ENCODE measurements around the gene NELL2.

The NELL2 gene

DNA sequence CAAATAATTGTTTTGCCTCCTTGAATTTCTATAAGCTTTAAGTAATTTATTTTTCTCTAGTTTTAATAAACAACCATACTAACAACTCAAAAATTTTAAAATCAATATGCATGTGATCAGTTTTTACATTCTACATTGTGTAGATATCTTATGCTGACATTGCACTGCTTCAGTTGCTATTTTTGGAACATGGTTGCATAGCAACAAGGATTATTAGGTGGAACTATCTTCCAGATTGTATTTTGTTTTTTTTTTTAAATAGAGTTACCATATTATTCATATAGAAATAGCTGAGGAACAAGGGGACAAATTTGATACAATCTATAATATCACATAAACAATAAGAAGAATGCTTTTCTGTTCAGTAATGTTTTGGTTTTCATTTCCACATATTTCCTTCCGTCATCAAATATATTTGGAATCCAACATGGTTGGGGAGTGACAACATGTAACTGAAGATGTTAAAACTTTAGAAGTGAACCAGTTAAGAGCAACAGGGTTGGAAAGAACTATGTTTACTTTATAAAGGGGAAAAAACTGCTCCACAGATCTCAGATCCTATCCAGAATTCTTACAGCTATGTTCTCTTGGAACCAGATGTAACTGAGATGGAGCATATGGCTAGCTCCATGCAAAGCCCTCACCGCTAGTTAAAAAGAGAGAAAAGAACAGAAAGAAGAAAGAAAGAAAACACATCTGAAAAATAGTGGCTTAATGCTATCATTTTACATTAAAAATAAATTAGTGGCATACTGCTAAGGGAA, 235.5 kb downstream of the NELL2 start:
- DNase-seq (ENCODE audit: extremely low spot score, insufficient read length, low read depth): no peak
- no peak for FAIRE-seq

DNA sequence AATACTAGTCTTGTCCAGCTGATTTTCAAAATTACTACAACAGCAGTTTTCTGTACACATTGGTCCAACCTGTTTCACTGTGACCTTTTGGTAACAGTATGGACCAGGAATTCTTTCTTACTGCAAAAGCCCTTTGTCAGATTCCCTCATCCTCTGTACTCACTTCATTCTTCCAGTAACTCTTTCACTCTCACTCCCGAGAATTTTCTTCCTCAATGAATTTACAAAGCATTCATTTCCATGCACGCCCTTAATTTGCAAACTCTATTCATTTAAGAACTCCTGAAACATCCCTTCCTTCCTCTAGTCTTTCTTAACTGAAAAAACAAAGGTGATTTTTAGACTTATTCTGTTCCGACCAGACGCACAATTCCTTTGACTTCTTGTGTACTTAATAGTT, 238.2 kb downstream of the NELL2 start:
- no peak for DNase-seq (ENCODE audit: extremely low spot score, insufficient read length, low read depth)
- no peak for FAIRE-seq

DNA sequence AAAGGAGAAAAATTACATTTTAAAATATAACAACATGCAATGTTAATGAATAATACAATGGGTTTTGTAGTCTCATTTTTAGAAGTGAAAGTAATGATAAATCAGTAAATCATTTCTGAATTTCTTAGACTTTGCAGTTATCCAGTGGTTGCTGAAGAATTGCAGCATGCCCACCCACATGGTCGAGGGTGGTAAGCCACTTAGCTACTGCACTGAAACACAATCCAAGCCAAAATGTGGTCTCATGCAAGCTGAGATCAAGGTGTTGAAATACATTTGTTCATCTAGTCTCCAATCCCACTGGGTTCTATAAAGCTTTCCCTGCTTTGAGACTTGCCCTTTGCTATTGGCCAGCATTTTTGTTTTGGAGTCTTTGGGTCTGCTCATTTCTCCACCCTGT, 247.9 kb downstream of the NELL2 start:
- no peak for FAIRE-seq
- no peak for DNase-seq (ENCODE audit: extremely low spot score, insufficient read length, low read depth)

DNA sequence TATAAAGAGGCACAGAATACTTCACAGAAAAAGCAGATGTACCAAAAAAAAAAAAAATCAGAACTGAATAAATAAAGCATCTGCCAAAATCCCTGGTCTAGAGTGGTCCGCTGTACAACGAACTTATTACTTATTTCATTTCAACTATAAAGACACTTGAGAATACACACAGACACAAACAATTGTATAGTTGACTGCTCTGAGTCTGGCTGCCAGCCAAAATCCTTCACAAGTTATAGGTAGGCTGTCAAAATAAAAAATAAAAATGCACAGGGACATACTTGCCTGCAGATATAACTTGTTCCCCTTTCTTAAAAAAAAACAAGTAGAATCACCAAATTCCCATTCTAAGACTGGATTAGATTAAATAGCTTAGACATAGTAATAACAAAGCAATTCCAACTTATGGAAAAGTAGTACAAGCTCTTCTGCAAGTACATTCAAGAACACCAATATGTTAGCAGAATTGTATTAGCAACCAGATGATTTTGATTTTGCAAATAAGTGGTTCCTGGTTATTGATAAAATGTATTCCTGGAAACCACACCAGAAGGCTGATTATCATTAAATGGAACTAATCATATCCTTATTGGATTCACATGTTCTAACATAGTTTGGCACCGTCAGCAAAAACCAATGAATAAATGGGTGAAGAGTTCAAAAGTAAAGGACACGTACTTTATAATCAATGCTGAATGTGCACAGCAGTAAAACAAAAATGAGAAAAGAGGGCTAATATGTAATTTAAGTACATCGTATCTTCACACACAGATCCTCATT, 248.5 kb downstream of the NELL2 start:
- no peak for DNase-seq (ENCODE audit: extremely low spot score, insufficient read length, low read depth)
- FAIRE-seq: no peak

DNA sequence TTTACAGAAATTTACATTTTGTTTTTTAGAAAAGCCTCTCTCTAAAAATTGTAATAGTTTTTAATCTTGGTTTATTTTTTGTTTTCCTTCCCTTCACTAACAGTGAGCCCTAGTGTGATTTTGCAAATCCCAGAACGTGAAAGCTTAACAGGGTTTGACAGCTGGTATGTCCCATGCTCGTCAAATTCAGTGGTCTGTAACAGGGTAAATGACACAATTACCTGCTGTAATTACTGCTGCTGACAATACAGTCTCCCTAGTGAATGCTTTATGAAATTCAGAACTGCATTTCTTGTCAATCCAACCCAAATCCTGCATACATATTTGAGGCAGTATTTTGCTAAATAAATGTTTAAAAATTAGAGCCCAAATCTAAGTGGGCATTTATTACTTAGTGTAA, 249.2 kb downstream of the NELL2 start:
- DNase-seq (ENCODE audit: extremely low spot score, insufficient read length, low read depth) (no peak), FAIRE-seq (no peak)

DNA sequence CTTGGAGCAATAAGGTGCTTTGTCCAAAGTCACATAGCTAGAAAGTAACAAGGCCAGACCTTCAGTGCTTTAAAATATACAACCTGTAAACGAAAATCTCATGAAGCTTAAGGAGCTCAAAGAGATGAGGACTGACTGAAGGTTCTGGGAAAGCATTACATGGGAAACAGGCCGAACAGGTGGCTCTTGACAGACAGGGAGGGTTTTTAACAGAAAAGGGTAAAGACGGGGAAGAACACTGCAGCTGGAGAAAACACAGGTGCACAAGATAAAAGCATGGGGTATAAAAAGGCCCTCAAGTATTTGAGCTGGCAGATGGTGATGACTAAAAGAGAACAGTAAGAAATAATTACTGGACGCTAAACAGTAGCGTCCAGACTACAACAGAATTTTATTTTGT, 257.2 kb downstream of the NELL2 start:
- no peak for FAIRE-seq
- no peak for DNase-seq (ENCODE audit: extremely low spot score, insufficient read length, low read depth)

DNA sequence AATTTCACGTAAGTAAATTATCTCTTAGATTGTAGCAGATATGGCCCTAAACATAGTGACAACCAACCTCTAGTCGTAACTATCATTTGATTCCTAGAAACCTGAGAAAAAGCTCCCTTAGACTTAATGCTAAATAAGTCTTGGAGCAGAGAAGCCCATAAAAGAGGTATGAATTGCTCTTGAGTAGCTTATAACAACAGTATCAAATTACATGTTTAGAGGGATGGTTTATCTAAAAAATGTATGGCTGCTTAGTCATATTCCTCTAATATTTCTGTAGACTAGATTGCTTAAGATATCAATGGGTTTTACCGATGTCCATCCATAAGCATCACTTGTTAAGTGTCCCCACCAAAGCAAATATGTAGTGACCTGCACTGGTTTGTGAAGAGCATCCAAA, 259.7 kb downstream of the NELL2 start:
- FAIRE-seq (no peak), DNase-seq (ENCODE audit: extremely low spot score, insufficient read length, low read depth) (no peak)

DNA sequence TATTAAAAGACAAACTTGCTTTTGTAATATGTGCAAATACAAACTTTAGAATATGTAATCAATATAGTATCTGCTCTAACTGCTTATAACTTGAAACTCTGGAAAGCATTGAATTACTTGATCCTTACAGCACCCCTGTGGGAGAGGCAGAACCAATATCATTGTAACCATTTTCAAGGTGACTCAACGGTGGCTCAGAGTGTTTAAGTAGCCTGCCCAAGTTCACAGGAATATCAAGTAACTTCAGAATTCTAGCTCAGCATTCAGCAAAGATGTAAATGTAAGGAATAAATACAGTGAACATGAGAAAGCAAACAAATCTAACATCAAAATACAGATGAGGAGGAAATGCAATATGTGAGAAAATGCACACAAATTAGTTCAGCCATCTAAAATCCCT, 264.6 kb downstream of the NELL2 start:
- DNase-seq (ENCODE audit: extremely low spot score, insufficient read length, low read depth): no peak
- no peak for FAIRE-seq

DNA sequence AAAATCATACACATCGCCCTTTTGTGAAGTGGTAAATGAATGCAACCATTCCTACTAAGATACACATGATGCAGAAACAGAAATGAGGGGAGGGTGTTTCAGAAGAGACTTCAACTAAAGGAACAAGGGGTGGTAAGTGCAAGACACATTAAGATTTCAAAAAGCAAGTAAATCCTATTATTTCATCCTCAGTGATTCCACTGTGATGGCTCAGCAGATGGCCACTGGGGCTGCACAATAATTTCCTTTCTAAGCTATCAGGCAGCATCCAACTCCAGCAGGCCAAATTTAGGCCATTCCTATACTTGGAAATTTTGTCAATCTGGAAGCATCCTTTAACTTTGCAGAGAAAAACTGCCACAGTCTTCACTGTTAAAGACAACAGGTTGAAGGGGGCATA, 272.4 kb downstream of the NELL2 start:
- FAIRE-seq: no peak
- no peak for DNase-seq (ENCODE audit: extremely low spot score, insufficient read length, low read depth)

DNA sequence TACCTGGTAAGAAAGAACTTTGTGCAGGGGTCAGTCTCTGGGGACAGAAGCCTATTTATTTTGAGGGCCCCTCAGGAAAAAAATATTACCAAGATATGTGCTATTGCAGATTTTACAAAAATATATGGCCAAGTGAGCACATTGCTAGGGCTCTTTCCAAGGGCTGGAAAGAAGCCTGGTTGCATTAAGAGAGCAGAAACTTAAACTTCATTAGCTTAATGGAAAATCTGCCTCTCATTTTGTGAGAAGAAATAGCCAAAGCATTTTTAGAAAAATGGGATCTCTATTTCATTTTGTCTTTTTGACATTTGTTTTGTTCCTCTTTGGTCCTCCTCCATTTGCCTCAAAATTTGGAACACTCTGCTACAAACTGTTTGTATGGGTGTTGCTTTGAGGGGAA, 283.5 kb downstream of the NELL2 start:
- DNase-seq (ENCODE audit: extremely low spot score, insufficient read length, low read depth) (no peak), FAIRE-seq (no peak)

DNA sequence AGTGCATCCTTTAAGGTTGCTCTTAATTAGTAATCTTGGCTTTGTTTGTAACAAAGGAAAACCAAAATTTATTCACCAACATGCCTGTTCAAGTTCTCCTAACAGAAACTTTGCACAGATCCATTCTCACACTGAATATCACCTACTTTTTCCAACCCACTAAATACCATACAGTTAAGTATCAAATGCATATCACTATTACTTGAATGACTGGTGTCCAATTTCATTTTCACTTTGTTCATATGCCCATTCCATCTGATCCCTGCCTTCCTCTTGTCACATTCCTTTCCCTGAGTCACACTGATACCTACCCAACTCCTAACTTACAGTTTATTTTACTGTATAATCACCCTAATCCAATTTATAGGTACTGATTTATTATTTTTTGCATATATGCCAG, 286.4 kb downstream of the NELL2 start:
- no peak for DNase-seq (ENCODE audit: extremely low spot score, insufficient read length, low read depth)
- no peak for FAIRE-seq

DNA sequence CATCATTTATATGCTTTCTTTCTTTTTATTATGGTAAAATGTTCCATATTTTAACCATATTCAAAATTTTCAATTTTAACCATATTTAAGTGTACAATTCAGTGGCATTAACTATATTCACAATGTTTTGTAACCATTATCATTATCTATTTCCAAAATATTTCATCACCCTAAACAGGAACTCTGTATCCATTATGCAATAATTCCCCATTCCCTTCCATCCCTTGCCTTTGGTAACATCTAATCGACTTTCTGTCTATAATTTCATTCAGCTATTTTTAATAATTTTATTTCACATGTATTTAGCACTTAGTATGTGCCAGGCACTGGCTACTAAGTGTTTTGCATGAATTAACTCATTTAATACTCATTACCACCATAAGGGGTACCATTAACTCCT, 287.5 kb downstream of the NELL2 start:
- DNase-seq (ENCODE audit: extremely low spot score, insufficient read length, low read depth) (no peak), FAIRE-seq (no peak)

DNA sequence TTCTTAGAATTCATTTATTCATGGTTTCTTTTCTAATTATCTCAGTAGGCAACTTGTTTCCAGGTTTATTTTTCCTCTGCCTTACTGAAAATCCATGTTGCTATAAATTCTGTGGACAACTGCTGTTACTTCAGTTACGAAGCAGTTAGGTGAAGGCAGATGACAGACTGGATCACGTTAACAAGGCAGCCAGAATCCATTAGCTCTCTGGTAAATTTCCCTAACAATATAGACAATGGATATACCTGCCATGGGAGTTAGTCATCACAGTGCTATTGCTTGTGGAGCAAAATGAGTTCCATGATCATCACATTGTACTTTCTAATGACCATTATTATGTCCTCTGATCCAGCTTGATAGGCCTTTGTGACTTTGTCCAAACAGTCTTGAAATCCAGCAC, 291.5 kb downstream of the NELL2 start:
- no peak for DNase-seq (ENCODE audit: extremely low spot score, insufficient read length, low read depth)
- FAIRE-seq: no peak

DNA sequence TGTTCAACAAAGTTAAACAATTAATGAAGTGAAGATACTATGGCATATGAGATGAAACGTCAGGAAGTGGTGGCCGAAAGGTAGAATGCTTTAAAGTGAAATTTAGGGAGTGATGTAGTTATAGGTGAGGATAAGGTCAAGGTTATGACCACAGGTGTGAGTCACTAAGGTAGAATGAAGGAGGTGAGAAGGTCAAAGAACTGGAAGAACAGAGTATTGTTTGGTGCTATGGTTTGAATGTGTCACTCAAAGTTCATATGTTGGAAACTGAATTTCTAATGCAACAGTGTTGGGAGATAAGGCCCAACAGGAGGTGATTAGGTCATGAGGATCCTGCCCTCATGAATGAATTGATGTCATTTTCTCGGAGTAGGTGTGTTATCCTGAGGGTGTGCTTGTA, 293.6 kb downstream of the NELL2 start:
- FAIRE-seq: no peak
- DNase-seq (ENCODE audit: extremely low spot score, insufficient read length, low read depth): no peak

DNA sequence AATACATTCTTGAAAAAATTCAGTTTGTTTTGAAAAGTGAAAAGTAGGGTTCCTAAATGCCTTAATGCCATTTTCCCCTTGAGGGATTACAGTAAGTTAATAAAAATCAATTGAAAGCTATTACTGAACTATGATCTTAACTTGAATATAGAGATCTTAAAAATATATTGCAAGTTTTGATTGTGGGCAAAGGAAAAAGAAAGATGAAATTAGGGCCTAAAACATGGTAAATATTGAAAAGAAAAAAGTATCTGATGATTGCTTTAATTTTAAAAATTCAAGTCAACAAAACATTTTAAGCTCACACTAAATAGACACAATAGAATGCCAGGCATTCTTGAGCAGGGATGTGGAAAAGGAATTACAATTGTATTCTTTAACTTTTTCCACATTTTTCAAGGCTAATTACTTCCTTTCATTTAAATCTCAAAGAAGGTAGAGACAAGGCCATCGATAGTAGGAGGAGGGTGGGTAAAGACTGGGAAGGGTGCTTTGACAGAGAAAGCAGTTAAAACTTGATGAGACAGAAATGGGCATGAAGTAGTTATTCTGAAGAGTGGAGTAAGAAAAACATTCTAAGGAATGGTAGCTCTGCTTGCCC, 294.4 kb downstream of the NELL2 start:
- FAIRE-seq: no peak
- DNase-seq (ENCODE audit: extremely low spot score, insufficient read length, low read depth): no peak

DNA sequence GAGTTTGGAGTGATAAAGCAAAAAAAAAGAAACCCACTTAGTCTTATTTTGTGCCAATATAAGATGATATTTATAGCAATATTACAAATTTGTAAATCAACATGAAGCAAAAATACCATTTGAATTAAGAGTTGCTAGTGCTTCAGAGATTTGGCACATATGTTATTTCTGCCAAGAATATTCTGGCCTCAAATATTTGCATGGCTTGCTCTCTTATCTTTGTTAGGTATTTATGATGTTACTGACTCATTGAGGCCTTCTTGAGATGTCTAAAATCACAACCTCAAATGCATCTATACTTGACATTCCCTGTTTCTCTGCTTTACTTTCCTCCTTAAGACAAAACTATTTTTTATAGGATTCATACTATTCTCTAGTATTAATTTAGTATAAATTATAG, 301.5 kb downstream of the NELL2 start:
- FAIRE-seq (no peak), DNase-seq (ENCODE audit: extremely low spot score, insufficient read length, low read depth) (no peak)

DNA sequence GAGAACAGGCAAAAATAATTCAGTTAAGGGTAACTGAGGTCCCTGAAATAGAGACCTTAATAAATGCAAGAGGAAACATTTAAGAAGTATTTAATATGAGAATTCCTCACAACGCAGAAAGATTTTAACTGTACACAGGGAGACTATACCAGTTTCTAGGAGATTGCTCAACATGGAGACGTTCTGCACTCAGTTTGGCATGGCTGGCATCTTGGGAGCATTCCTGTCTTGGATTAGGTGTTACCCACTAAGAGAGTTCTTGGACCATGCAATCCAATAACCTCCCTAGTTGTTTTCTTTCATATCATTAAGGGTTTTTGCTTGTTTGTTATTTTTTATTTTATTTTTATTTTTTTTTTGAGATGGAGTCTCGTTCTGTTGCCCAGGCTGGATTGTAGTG, 302.4 kb downstream of the NELL2 start:
- FAIRE-seq (no peak), DNase-seq (ENCODE audit: extremely low spot score, insufficient read length, low read depth) (no peak)

DNA sequence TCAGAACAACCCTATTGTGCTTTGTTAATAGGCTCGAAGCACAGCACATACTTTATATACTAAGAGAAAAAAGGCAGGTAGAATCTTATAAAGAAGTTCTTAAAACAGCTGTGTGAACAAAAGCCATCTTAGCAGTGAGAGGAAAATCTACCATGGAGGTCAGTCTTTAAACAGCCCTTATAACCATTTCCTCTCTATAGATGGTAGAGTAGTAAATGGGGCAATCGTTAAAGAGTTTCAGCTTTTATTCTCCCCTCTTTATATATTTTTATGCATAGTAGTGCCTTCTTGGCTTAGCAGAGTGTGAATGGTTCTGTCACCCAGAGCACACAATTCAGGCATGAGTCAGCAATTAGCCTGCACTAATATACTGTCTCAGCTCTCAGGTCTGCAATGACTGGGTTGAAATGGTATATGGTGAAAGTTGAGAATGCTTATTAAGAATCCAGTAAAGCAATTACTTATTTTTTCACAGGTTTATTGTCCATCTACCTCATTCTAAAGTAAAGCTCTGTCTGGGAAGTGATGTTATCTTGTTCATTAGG, 305.0 kb downstream of the NELL2 start:
- FAIRE-seq (no peak), DNase-seq (ENCODE audit: extremely low spot score, insufficient read length, low read depth) (no peak)

DNA sequence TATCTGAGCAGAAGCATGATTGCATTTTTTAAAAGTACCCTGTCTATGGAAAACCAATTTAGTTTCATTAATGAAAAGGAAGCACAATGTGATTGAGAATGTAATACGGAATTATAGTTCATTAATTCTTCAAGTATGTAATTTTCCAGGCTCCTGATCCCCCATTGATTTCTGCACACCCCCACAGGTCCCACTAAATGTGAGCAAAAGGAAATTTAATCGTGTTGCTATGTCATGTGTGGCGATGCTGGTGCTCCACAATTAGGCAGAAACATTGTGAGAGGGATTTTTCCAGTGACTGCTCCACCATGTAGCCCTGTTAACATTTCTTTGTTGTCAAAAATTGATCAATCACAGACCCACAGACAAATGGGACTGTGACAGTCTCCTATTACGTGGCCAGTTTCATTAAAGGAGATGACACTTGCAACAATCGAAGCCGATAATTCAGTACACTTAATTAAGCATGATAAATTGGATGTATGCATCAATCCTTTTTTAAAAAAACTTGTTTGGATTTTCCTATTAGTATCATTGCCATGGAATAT, 306.0 kb downstream of the NELL2 start:
- no peak for DNase-seq (ENCODE audit: extremely low spot score, insufficient read length, low read depth)
- FAIRE-seq: no peak

DNA sequence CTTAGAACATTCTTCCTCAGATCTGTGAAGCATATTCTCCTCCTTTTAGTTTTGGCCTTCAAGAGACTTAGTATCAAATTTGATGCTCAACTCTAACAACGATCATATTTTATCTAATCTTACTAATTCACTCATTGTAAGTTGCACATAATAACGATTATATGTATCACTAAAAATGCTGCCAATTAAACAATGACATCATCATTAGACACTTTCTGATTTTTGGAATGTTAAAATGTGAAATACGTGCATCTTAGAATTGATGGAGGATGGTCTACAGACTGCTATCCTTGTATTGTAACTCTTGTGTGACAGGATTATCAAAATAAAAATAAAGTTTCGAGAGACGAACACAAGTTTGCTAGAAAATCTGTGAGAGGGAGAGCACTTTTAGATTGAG, 311.0 kb downstream of the NELL2 start:
- DNase-seq (ENCODE audit: extremely low spot score, insufficient read length, low read depth) (no peak), FAIRE-seq (no peak)

DNA sequence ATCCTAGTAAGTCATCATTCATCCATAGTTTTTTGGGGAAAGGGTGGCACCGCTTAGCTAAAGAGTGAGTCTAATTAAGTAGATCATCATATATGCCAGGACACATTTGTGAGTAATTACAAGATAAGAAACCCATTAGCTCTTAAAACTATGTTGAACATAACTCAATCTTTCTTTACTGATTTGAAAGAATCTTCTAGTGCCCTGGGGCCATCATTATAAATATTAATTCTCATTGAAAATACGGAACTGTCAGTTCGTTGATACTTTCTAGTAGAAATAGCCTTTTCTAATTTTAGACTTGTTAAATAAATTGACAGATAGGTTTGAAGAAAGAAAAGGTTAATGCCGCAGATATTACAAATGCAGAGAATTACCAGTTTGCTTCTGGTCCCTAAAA, 312.6 kb downstream of the NELL2 start:
- FAIRE-seq (no peak), DNase-seq (ENCODE audit: extremely low spot score, insufficient read length, low read depth) (no peak)

Measured in GM18507 (cell line).